ENCODE results near the gene DOK3. TPM values are rescaled to one million over a fixed set of nuclear protein-coding genes. Genes with fewer than 3 reads are reported as not detected.
A peak's percentile ranks its signal among the peaks of the same experiment; 100 is the strongest.

The DOK3 gene
- total and polyA plus RNA-seq, 2 donors (not counting 3 experiments of a cell fraction or from before 2014, with no cell fraction given) = 4.8 to 5.3 TPM

GRCh38 chr5:177524539-177524900 lies 14.9 kb upstream of the DOK3 start:
- intact Hi-C loops (cut with micrococcal nuclease) (no loop called here), dilution Hi-C loops (cut with MboI; ENCODE audit: extremely low pct_ligation_motif_present, low sequenced_read_pairs) (no loop called here)
- ChIA-PET CTCF (interaction anchor here (0.9 to 1.2 kb wide), 2 partner anchors 24 to 134 kb away, joined by 3 read pairs; no protein-coding TSS in a partner anchor), POLR2A (no interaction called here)
- Histone ChIP-seq H3K4me3 (replicated peaks in 1 of 3; ENCODE audit: insufficient read depth in 1 of 3, low read depth in 1 of 3, low read length in 3 of 3) (no peak overlapping the region), H3K4me2 (ENCODE audit: insufficient read depth, low read length) (no peak overlapping the region), H3K27me3 (ENCODE audit: control insufficient read depth in 2 of 2, insufficient read depth in 2 of 2, low read length in 2 of 2) (no peaks in the 10 kb centered on the region), H2AFZ (ENCODE audit: low read depth, low read length) (no peak overlapping the region), H3K4me1 (ENCODE audit: control insufficient read depth, extremely low read depth, insufficient read depth, low read length) (no peaks in the 10 kb centered on the region), H3K79me2 (ENCODE audit: control insufficient read depth, insufficient read depth, low read length) (no peaks in the 10 kb centered on the region), H3K9me1 (replicated peaks; ENCODE audit: control insufficient read depth, extremely low read depth, insufficient read depth, low read length) (no peaks in the 10 kb centered on the region), H3K36me3 (ENCODE audit: control insufficient read depth in 2 of 2, extremely low read depth in 1 of 2, insufficient read depth in 2 of 2, low read length in 2 of 2) (peaks cover 6 to 61% of the 10 kb centered on the region in 2 experiments), H3K9ac (replicated peaks; ENCODE audit: extremely low read depth, insufficient read depth, low read length) (no peak overlapping the region), H3K27ac (ENCODE audit: insufficient read depth, low read depth, low read length) (no peak overlapping the region), H4K20me1 (replicated peaks; ENCODE audit: control insufficient read depth, extremely low read depth, insufficient read depth, low read length) (no peaks in the 10 kb centered on the region), H3K9me3 (replicated peaks; ENCODE audit: control insufficient read depth, insufficient read depth, low read length) (no peaks in the 10 kb centered on the region)
- DNase-seq (ENCODE audit: low read depth, low spot score) (no peak), FAIRE-seq (no peak)
- TF ChIP-seq MYC (IDR thresholded peaks at IDR 0.05; ENCODE audit: low read depth, low read length) = no peak
- no peak for TF ChIP-seq EZH2 (IDR thresholded peaks at IDR 0.05; ENCODE audit: borderline replicate concordance, low read depth, low read length, severe bottlenecking)
- TF ChIP-seq FOS (IDR thresholded peaks at IDR 0.05; ENCODE audit: borderline replicate concordance, insufficient read depth, low read length) = no peak
- no peak for TF ChIP-seq MAX (IDR thresholded peaks at IDR 0.05; ENCODE audit: insufficient read depth, insufficient read length)
- TF ChIP-seq POLR2AphosphoS5 (IDR thresholded peaks at IDR 0.05; ENCODE audit: insufficient read depth, low read depth, low read length) = no peak
- no peak for TF ChIP-seq GATA2 (IDR thresholded peaks at IDR 0.05; ENCODE audit: insufficient read depth, insufficient read length, low read depth, low read length)
- no peak for TF ChIP-seq JUN (IDR thresholded peaks at IDR 0.05; ENCODE audit: borderline replicate concordance, insufficient read depth, insufficient read length, low read depth)
- no peak for TF ChIP-seq POLR2A (IDR thresholded peaks at IDR 0.05; ENCODE audit: low read depth, low read length)
- no peak for TF ChIP-seq CTCF (IDR thresholded peaks at IDR 0.05; ENCODE audit: extremely low read depth in 1 of 2, insufficient read depth in 1 of 2, low read depth in 1 of 2, low read length in 2 of 2)
- TSS peak; percentile 14 for BruUV-seq (replicated peaks)
